Measurements from ENCODE around the gene MANEAL.
A peak's percentile ranks its signal among the peaks of the same experiment; 100 is the strongest.

DNA sequence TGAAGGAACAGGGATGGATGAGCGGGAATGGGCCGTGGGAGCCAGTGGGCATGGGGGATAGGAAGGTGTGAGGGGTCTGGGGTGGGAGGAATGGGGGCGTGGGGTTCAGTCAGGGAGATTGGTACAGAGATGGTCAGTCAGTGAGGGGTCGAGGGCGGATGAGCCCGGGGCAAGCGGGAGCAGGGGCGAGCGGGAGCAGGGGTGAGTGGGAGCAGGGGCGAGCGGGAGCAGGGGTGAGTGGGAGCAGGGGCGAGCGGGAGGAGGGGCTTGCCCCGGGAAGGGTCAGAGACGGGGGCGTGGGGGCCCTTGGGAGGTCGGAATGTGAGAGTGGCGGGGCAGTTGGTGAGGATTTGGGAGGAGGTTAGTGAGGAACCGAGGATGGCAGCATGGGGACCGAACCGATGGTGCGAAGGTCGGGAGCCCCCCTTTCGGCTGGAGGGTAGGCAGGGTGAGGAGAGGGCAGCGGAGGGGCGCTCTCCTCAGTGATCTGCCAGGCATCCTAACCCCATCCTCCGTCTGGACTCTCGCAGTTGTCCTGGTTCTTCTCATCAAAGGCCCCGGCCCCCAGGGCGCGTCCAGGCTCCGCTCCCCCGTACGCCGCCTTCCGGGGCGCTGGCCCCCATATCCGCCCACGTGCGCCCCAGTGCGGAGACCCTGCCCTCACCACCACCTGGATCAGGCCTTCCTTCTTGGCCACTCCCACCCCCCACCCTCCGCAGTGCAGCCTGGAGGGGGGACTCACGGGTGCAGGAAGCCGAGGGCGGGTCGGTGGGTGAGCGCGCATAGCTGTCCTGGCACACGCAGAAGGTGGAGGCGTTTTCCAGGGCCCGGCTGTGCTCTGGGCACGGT, 40.0 kb upstream of the MANEAL start:
- TF ChIP-seq EZH2 (IDR thresholded peaks at IDR 0.05; ENCODE audit: insufficient read depth, poor library complexity, severe bottlenecking), result peak; percentile 8
- no peak for TF ChIP-seq EZH2phosphoT487 (IDR thresholded peaks at IDR 0.05; ENCODE audit: insufficient read depth, low read depth)

Data from GM23248 (cell line).